Ishikawa (cell line): ENCODE results near the gene SLC22A31.

Source experiments
- CEBPB ChIP-seq: IDR thresholded peaks from 2 replicates; pipeline ENCODE4 v1.6.1; 2012
- CREB1 ChIP-seq: IDR thresholded peaks from 2 replicates; pipeline ENCODE4 v1.6.1; 2012; ENCODE audit warnings: low read depth
- EP300 ChIP-seq: IDR thresholded peaks from 2 replicates; pipeline ENCODE4 v1.6.1; 2012; ENCODE audit warnings: borderline replicate concordance
- RAD21 ChIP-seq: IDR thresholded peaks from 2 replicates; pipeline ENCODE4 v1.6.1; 2012; ENCODE audit warnings: low read depth
- TAF1 ChIP-seq: IDR thresholded peaks from 2 replicates; pipeline ENCODE4 v1.6.1; 2012; ENCODE audit warnings: low read depth, mild to moderate bottlenecking
- TEAD4 ChIP-seq: IDR thresholded peaks from 2 replicates; pipeline ENCODE4 v1.6.1; 2012
- YY1 ChIP-seq: IDR thresholded peaks from 2 replicates; pipeline ENCODE4 v1.6.1; 2012; ENCODE audit warnings: low read depth
- TF ChIP-seq, protein P1 (sequence below): IDR thresholded peaks from 2 replicates; pipeline ENCODE4 v1.6.1; 2012
- TF ChIP-seq, protein P2 (sequence below): IDR thresholded peaks from 2 replicates; pipeline ENCODE4 v1.6.1; 2012; ENCODE audit warnings: low read depth, mild to moderate bottlenecking
- TF ChIP-seq, protein P3 (sequence below): IDR thresholded peaks from 2 replicates; pipeline ENCODE4 v1.6.1; 2012

DNA sequence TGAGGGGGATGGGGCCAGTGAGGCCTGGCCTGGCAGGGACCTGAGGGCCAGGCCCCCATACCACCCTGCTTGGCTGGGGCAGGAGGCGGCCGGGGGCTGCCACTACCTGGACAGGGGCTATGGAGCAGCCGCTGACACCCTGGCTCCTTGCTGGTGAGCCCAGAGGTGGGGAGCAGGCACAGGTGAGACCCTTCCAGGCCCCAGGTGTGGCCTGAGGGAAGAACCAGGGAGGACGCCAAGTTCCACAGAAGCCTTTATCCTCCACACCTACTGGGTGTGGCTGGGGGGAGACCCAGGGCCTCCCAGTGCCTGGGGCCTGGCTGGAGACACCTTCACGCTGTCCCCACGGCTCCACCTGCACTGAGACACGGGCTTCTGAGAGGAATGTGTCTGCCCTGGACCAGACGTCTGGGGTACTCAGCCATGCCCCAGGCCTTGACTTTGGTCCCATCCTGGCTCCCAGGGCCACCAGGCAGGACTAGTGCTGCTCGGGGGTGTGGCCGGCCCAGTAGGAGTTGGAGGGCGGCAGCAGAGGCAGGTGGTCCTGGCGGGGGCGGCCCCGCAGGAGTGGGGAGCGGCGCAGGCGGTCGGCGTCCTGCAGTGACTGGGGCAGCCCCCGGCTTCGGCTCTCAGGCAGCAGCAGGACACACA lies 4.7 kb downstream of the SLC22A31 start:
- TF ChIP-seq RAD21 (no peak), EP300 (no peak), CEBPB (no peak), TAF1 (no peak), TEAD4 (no peak), CREB1 (no peak), YY1 (no peak)
- TF ChIP-seq, protein P1, sequence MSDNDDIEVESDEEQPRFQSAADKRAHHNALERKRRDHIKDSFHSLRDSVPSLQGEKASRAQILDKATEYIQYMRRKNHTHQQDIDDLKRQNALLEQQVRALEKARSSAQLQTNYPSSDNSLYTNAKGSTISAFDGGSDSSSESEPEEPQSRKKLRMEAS: no peak
- TF ChIP-seq, protein P2, sequence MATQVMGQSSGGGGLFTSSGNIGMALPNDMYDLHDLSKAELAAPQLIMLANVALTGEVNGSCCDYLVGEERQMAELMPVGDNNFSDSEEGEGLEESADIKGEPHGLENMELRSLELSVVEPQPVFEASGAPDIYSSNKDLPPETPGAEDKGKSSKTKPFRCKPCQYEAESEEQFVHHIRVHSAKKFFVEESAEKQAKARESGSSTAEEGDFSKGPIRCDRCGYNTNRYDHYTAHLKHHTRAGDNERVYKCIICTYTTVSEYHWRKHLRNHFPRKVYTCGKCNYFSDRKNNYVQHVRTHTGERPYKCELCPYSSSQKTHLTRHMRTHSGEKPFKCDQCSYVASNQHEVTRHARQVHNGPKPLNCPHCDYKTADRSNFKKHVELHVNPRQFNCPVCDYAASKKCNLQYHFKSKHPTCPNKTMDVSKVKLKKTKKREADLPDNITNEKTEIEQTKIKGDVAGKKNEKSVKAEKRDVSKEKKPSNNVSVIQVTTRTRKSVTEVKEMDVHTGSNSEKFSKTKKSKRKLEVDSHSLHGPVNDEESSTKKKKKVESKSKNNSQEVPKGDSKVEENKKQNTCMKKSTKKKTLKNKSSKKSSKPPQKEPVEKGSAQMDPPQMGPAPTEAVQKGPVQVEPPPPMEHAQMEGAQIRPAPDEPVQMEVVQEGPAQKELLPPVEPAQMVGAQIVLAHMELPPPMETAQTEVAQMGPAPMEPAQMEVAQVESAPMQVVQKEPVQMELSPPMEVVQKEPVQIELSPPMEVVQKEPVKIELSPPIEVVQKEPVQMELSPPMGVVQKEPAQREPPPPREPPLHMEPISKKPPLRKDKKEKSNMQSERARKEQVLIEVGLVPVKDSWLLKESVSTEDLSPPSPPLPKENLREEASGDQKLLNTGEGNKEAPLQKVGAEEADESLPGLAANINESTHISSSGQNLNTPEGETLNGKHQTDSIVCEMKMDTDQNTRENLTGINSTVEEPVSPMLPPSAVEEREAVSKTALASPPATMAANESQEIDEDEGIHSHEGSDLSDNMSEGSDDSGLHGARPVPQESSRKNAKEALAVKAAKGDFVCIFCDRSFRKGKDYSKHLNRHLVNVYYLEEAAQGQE: no peak
- TF ChIP-seq, protein P3, sequence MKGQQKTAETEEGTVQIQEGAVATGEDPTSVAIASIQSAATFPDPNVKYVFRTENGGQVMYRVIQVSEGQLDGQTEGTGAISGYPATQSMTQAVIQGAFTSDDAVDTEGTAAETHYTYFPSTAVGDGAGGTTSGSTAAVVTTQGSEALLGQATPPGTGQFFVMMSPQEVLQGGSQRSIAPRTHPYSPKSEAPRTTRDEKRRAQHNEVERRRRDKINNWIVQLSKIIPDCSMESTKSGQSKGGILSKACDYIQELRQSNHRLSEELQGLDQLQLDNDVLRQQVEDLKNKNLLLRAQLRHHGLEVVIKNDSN: no peak
